HG02588 (cell line): ENCODE results near the gene INO80D.
"Not testable (repeated sequence)": the region's sequence is repeated elsewhere in the genome, so short reads cannot be mapped to it uniquely, and the experiment has no call there.

Experiments
- ATAC-seq: cut with Tn5 transposase; IDR thresholded peaks from one replicate; pipeline ENCODE4 v1.9.1; 2021; ENCODE audit warnings: mild to moderate bottlenecking, moderate library complexity; ENCODE audit not compliant: unreplicated experiment

INO80D gene, protein sequence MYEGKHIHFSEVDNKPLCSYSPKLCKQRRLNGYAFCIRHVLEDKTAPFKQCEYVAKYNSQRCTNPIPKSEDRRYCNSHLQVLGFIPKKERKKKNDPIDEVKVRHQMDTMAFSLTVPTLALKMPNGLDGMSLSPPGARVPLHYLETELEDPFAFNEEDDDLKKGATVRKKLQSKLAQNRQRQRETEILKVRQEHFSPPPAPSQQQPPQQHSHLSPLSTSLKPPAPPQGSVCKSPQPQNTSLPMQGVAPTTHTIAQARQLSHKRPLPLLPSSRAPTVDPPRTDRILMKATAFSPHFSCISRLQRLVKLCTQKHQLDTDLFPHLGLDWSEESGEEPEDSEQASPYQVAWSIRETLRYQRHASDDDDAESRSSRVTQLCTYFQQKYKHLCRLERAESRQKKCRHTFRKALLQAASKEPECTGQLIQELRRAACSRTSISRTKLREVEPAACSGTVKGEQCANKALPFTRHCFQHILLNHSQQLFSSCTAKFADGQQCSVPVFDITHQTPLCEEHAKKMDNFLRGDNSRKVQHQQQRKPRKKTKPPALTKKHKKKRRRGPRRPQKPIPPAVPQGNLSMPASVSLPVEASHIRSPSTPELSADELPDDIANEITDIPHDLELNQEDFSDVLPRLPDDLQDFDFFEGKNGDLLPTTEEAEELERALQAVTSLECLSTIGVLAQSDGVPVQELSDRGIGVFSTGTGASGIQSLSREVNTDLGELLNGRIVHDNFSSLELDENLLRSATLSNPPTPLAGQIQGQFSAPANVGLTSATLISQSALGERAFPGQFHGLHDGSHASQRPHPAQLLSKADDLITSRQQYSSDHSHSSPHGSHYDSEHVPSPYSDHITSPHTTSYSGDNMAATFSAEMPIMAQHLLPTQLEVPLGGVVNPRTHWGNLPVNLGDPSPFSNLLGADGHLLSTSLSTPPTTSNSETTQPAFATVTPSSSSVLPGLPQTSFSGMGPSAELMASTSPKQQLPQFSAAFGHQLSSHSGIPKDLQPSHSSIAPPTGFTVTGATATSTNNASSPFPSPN

DNA sequence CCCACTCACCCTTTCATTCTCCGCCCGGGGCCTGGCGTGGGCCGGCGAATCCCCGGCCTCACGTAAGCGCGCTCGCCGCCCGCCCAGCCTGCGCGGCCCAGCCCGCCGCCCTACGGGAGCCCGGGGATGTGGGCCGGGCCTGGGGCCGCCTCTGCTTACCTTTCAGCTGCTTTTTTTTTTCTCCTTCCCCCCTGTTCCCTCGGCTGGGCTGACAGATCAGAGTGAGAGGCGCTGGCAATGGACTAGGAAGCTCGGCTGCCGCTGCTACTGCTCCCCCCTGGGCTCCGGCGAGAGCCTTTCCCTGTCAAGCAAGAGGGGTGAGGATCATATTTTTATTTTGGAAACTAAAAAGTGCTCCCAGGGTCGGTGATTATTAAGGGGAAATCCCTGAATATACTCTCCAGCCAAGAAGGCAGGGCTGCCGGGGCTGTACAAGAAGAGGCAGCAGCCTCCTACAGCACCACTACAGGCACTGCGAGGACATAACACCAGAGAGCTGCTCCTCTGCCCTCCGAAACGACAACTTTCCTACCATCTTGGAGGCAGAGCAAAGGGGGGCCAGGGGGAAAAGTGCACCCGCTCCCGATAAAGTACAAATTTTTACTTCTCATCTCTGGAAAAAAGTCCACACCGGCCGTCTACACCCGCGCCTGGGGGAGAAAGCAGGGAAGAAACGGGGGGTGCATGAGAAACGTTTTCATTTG, at the start of gene INO80D:
Gene INO80D (minus strand): TSS at position 433 of the 704 bp plus-strand sequence. CDS start 23,158 bp downstream, outside the sequence.
- peak; percentile 82 for ATAC-seq

DNA sequence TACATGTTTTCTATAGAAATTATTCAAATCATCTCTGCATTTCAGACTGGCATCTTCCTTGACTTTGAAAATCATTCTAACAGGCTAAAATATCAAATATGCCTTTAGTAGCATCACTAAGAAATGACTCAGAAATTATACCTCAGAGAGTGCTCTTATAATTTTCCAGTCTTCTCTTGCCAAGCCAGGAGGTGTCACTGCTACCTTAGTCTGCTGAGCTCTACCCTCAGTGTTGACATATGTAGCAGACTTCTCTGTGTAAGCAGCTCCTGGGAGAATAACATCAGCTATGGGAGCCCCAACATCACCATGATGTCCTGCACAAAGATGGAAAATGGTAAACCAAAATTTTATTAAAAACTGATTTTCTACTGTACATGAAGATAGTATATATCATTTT, 41.7 kb upstream of the INO80D start:
- no peak for ATAC-seq

DNA sequence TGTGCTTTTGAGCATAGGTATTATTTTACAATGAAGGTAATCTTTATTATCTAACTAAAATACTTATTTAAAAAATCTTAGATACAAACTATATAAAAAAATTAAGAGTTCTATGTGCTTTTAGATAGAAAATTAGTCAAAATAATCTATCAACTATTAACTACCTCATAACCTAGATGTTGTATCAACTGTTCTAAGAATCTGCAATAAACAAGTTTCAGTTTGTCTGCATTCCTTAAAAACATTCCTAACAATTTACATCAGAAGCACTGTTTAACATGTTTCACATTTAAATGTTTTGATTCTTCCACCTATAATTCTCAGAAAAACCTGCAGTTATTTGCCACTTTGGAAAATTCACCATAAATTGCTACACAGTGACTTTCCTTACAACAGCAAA, 39.9 kb upstream of the INO80D start:
- ATAC-seq = no peak

DNA sequence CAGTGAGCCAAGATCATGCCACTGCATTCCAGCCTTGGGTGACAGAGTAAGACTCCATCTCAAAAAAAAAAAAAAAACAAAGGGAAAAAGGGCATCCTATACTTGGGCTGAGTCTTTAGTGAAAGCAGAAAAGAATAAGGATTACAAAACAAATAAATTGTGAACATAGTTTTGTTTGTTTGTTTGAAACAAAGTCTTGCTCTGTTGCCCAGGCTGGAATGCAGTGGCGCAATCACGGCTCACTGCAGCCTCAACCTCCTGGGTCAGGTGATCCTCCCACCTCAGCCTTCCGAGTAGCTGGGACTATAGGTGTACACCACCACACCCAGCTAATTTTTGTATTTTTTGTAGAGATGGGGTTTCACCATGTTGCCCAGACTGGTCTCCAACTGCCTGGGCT, 36.6 kb upstream of the INO80D start:
- ATAC-seq = not testable (repeated sequence)

DNA sequence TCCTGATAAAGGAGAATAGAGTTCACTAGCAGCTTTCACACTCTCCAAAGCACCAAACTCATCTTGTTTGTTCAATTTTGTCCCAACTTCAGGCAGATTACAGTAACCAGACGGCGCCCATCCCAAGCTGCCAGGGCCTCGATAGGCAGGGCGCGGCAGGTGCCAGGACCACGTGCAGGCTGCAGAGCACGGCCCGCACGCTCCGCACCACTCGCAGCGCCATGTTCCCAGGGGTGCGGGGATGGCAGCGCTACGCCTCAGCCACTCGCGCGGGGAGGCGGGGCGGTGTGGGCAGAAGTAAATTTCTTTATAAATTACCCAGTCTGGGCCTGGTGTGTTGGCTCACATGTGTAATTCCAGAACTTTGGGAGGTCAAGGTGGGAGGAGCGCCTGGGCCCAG, 30.3 kb upstream of the INO80D start:
- no peak for ATAC-seq

DNA sequence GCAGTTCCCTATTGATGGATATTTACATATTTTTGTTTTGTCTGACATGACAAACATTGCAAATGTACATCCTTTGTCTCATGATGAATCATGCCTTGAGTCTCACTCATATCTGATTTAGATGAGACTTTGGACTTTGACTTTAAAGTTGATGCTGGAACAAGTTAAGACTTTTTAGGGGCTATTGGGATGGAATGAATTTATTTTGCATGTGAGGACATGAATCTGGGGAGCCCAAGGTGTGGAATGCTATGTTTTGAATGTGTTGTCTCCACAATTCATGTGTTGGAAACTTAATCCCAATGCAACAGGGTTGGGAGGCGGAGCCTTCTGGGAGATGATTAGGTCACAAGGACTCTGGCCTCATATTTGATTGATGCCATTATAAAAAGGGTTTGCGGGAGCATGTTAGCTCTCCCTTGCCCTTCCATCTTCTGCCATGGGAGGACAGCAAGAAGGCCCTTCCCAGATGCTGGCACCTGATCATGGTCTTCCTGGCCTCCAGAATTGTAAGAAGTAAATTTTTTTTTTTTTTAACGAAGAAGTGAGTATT, 29.1 kb upstream of the INO80D start:
- no peak for ATAC-seq

DNA sequence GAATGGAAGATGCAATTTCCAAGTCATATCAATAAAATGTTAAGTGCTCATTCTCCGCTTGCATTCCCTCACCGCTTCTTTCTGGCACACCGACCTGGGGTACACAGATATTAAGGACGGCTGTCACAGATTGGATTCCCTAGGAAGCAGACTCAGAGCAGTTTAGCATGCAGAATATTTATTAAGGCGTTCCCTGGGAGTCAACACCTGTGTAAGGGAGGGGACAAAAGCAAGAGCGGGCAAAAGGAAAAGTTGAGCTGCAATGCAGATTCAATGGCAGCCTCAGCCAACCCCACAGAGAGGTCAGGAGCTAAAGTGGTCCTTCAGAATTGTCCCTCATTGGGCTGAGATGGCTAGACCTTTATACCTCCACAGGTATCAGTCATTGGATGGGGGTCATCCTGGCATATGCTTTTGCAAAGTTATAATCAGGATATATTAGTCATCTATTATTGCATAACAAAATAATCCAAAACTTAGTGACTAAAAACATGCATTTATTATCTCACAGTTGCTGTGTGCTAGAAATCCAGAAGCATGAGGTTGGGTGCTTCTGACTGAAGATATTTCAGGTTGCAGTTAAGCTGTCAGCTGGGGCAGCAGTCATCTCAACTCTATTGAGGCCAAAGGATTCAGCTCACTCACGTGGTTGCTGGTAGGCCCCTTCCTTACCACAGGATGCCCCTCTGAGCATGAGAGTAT, 27.0 kb upstream of the INO80D start:
- no peak for ATAC-seq

DNA sequence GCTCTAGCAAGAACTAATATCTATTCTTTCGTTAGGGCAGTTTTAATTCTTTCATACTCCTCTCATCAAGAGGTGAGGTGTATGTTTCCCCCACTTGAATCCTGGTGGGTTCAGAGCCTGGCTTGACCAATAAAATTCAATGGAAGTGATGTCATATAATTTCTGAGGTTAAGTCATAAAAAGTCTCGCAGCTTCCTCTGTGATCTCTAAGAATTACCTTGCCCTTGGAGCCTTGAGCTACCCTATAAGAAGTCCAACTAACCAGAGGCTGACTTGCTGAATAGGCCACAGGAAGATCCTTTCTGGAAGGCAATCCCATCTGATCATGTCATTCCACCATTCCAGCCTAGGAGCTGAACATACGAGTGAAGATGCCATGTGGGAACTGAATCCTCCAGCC, 26.1 kb upstream of the INO80D start:
- no peak for ATAC-seq

DNA sequence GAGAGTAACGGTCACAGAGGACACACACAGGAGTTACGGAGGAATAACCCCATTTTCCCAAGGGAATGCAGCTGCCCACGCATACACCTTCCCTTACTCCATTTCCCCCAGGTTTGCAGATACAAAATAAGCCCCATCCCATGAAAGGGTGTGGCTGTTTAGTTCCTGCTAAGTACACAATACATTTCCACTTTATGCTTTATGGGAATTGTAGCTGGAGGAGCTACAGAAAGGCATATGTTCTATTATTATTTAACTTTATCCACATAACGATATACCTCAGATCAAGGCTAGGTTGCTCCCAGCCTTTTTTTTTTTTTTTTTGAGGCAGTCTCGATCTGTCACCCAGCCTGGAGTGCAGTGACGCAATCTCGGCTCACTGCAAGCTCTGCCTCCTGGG, 22.7 kb upstream of the INO80D start:
- ATAC-seq = no peak

DNA sequence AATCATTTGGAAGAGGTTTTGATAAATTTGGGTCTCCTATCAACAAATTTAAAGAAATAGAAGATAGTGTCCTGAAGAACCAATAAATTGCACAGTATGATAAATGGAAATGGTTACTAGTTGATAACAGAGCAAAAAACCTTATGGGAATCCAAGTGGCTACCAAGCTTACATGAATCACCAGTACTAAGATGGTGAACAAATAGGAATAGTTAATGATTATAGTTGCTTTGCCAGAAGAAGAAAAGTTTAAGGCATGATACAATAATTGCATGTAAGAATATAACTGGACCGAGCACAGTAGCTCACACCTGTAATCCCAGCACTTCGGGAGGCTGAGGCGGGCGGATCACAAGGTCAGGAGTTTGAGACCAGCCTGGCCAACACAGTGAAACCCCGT, 19.6 kb upstream of the INO80D start:
- ATAC-seq = no peak

DNA sequence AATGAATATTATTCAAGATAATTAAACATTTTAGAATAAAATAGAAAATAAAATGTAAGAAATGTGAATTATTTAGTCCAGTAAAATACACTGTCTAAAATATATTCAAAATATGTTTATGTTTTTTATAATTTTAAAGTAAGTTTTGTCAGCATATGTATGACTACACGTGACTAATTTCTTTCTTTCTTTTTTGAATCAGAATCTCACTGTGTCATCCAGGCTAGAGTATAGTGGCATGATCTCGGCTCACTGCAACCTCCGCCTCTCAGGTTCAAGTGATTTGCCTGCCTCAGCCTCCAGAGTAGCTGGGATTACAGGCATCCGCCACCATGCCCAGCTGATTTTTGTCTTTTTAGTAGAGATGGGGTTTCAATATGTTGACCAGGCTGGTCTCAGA, 19.1 kb upstream of the INO80D start:
- no peak for ATAC-seq

DNA sequence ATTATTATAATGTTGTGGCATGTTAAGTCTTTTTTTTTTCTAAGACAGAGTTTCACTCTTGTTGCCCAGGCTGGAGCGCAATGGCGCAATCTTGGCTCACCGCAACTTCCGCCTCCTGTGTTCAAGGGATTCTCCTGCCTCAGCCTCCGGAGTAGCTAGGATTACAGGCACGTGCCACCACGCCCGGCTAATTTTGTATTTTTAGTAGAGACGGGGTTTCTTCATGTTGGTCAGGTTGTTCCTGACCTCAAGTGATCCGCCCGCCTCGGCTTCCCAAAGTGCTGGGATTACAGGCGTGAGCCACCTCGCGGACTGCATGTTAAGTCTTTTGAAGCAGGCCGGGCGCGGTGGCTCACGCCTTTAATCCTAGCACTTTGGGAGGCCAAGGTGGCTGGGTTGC, 12.9 kb upstream of the INO80D start:
- not testable (repeated sequence) for ATAC-seq

DNA sequence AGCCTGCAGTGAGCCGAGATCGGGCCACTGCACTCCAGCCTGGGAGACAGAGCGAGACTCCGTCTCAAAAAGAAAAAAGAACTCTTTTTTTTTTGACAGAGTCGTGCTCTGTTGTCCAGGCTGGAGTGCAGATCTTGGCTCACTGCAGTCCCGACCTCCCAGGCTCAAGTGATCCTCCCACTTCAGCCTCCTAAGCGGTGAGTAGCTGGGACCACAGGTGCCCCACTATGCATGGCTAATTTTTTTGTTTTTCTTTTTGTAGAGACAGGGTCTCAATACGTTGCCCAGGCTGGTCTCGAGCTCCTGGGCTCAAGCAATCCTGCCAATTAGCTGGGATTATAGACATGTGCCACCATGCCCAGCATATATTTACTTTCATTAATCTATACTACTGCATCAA, 12.5 kb upstream of the INO80D start:
- ATAC-seq = no peak

DNA sequence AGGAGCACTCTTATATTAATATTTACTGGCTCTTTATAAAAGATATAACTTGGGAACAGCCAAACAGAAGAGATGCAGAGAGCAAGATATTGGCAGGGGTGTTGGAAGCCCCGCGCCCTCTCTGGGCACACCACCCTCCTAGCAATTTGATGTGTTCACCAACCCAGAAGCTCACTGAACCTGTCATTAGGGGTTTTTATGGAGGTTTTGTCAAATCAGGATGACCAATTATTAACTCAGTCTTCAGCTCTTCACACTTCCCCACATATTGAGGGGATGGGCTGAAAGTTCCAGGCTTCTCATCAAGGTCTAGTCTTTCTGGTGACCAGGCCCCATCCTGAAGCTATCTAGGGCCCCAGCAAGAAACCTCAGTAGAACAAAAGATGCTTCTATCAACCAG, 10.9 kb upstream of the INO80D start:
- no peak for ATAC-seq

DNA sequence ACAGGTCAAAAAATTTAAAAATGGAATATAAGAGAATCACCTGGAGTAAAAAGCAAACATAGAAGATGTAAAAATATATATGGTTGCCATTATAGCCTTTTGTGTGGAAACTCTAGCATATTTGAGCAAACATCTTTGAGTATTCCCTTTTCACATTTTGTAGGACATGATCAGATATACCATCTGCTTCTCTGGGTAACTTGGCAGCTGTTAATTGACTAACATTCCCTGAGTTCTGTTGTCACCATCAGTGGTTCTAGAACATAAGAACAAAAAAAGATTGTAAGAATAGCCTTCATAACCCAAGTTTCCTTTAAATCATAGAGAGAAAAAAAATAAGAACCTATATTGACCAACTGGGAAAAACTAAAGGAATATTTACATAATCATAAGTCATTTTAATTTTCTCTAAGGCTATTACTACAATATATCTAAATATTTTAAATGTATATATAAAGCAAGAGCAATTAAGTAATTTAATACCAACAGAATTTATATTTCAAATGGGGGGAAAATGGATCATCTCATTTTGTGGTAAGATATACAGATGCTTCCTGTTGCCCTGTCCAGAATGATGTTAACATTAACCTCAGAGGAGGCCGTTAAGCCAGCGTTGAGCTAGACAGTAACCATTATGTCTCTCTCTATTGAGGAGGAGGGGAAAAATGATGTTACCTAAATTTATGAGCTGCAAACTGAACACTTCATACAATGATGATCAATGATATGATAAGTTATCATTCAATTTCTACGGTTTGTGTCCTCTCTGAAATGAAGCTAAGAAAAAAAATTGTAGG, 9.8 kb upstream of the INO80D start:
- ATAC-seq = no peak

DNA sequence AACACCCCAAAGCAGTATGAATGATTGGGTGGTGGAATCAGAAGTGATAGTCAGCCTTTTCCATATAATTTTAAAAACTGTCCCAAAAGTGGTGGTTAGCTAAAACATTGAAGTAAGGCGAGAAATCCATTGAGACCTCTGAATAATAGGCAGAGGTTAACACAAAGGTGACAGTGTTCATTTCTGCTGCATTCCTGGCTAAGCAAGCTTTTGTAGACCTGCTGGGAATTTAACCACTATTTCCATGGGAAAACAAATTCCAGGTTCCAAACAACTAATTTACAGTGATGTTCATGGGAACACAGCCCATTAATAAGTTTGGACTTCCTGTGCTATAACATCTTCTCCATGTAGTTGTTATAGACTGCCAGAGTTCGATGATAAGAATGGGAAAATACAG, 6.3 kb upstream of the INO80D start:
- ATAC-seq = no peak

DNA sequence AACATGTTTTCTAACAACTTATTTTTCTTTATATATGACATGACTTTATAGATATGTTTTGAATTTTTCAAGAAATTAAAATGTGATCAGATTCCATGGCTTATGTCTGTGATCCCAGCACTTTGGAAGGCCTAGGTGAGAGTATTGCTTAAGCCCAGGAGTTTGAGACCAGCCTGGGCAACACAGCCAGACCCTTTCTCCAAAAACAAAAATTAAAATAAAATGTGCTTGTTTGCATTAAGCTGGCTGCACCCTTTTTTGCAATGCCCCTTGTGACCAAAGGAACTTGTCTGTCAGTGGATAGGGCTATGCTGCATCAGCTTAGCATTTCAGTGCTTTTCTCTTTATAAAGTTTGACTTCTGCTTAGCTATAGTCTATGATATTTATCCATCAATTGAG, 2.3 kb upstream of the INO80D start:
- no peak for ATAC-seq

DNA sequence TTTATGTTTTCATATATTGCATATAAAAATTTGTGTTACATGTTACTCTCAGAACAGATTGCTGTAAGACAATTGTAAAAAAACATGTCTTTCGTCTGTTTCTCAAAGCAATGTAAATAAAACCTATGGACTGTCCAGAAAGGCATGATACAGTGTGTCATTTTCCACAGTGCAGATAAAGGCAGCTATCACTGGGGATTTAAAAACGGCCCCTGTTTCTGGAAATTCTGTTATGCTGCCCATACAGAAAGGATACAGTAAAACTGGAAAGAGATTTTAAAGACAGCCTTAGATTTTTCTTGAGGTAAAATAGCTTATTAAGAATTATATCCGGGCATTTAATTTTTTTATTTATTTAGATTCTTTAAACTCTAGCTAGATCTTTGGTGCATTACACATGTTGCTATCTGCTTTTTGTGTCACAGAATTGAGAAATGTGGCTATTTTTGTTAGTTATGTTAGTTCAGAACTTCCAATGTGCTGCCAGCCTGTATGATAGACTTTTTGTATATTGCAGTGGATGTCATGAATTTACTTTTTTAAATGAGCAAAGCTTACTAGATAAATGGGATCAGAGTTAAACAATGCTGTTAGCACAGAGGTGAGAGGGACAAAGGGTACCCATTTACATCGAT, 859 bp upstream of the INO80D start:
- no peak for ATAC-seq
